PC-9 (cell line): ENCODE data around the gene TRIM3. TPM values are rescaled to one million over a fixed set of nuclear protein-coding genes. Genes with fewer than 3 reads are reported as not detected.

Experiments used
- BruUV-seq: library from RNA; stranded (reverse); fragments of 400-500 nt; replicated peaks from 2 replicates; lab custom pipeline; 2021; lab: Mats Ljungman, UMichigan
- CTCF ChIA-PET: fragments of 300-600 bp; sonication (Branson Sonifier 250); formaldehyde crosslinking; loops from one replicate; lab custom pipeline; 2022; ENCODE audit warnings: antibody characterized with exemption; lab: Charles Lee
- POLR2A ChIA-PET: fragments of 300-600 bp; sonication (Branson Sonifier 250); formaldehyde crosslinking; loops from one replicate; lab custom pipeline; 2022; ENCODE audit warnings: antibody characterized with exemption; ENCODE audit not compliant: unreplicated experiment; lab: Charles Lee
- DNase-seq, 2 experiments: peaks; one replicate each; pipeline versions ENCODE4 v3.0.0 to v3.0.0-alpha.2; 2015 to 2022; ENCODE audit warnings: mixed read lengths in 1 of 2
- H2AFZ ChIP-seq: fragments of 200-600 bp; sonication (generic); 2 replicates; pipeline ENCODE4 v1.8.1; 2017; ENCODE audit warnings: antibody characterized with exemption
- H3F3A ChIP-seq: fragments of 200-600 bp; sonication (generic); 2 replicates; pipeline ENCODE4 v1.8.1; 2017; ENCODE audit warnings: antibody characterized with exemption, mild to moderate bottlenecking, low read depth; ENCODE audit not compliant: insufficient read depth
- H3K27ac ChIP-seq: fragments of 200-600 bp; sonication (generic); 2 replicates; pipeline ENCODE4 v1.6.1; 2016; ENCODE audit warnings: mixed run types
- H3K27me3 ChIP-seq: fragments of 200-600 bp; sonication (generic); 2 replicates; pipeline ENCODE4 v1.6.1; 2016; ENCODE audit warnings: low read depth, mixed run types; ENCODE audit not compliant: insufficient read depth
- H3K36me3 ChIP-seq: fragments of 200-600 bp; sonication (generic); 2 replicates; pipeline ENCODE4 v1.6.1; 2016; ENCODE audit warnings: low read depth, mixed run types
- H3K4me1 ChIP-seq: fragments of 200-600 bp; sonication (generic); replicated peaks from 2 replicates; pipeline ENCODE4 v1.6.1; 2016; ENCODE audit warnings: mixed run types; ENCODE audit not compliant: insufficient read depth
- H3K4me2 ChIP-seq: fragments of 200-600 bp; sonication (generic); 2 replicates; pipeline ENCODE4 v1.6.1; 2017; ENCODE audit warnings: mixed run types
- H3K4me3 ChIP-seq: fragments of 200-600 bp; sonication (generic); 2 replicates; pipeline ENCODE4 v1.6.1; 2016; ENCODE audit warnings: mixed run types
- H3K79me2 ChIP-seq: fragments of 200-600 bp; sonication (generic); 2 replicates; pipeline ENCODE4 v1.6.1; 2017; ENCODE audit warnings: low read depth, mixed run types
- H3K9me2 ChIP-seq: fragments of 200-600 bp; sonication (generic); 2 replicates; pipeline ENCODE4 v1.8.1; 2017; ENCODE audit warnings: mild to moderate bottlenecking; ENCODE audit not compliant: insufficient read depth
- H3K9me3 ChIP-seq: fragments of 200-600 bp; sonication (generic); 2 replicates; pipeline ENCODE4 v1.8.1; 2016; ENCODE audit warnings: low read depth; ENCODE audit not compliant: insufficient read depth
- H4K20me1 ChIP-seq: fragments of 200-600 bp; sonication (generic); 2 replicates; pipeline ENCODE4 v1.8.1; 2017; ENCODE audit not compliant: insufficient read depth
- CTCF ChIP-seq: fragments of 200-600 bp; sonication (generic); conservative IDR thresholded peaks from 2 replicates; pipeline ENCODE4 v1.6.1; 2017; ENCODE audit warnings: mixed run types, antibody characterized with exemption, mild to moderate bottlenecking, moderate library complexity
- EZH2 ChIP-seq: fragments of 200-600 bp; sonication (generic); IDR thresholded peaks from 2 replicates; pipeline ENCODE4 v1.8.0; 2017; ENCODE audit warnings: antibody characterized with exemption, low read depth
- intact Hi-C: fragments of 100-400 bp; cut with micrococcal nuclease; formaldehyde crosslinking; loops from one replicate; pipeline ENCODE4 v1.10.0; 2022; ENCODE audit not compliant: unreplicated experiment
- total RNA-seq: library from RNA; stranded (reverse); gene quantifications from 2 replicates; pipeline ENCODE4 v1.2.3, GENCODE V29; 2021

The TRIM3 gene
- total RNA-seq, 1 experiment from 2014 or later: 9.0 TPM

- H3K4me3 ChIP-seq: no peak overlapping the region
- no peaks in the 10 kb centered on the region for H3K79me2 ChIP-seq
- H4K20me1 ChIP-seq: no peaks in the 10 kb centered on the region
- no peaks in the 10 kb centered on the region for H3K9me2 ChIP-seq
- TF ChIP-seq EZH2 (no peak), CTCF (no peak)
- no peaks in the 10 kb centered on the region for H3K9me3 ChIP-seq
- no peak for DNase-seq
- ChIA-PET POLR2A (no interaction called here), CTCF (no interaction called here)
- no TSS peak for BruUV-seq
- H3K27ac ChIP-seq: no peak overlapping the region
- H3K27me3 ChIP-seq: no peaks in the 10 kb centered on the region
- H3K36me3 ChIP-seq: no peaks in the 10 kb centered on the region
- no peak overlapping the region for H3K4me2 ChIP-seq
- no peak overlapping the region for H2AFZ ChIP-seq
- intact Hi-C loops: no loop called here
- no peaks in the 10 kb centered on the region for H3K4me1 ChIP-seq
- no peaks in the 10 kb centered on the region for H3F3A ChIP-seq
Measured at GRCh38 chr11:6448574-6448973, 25.2 kb downstream of the TRIM3 start.

DNA sequence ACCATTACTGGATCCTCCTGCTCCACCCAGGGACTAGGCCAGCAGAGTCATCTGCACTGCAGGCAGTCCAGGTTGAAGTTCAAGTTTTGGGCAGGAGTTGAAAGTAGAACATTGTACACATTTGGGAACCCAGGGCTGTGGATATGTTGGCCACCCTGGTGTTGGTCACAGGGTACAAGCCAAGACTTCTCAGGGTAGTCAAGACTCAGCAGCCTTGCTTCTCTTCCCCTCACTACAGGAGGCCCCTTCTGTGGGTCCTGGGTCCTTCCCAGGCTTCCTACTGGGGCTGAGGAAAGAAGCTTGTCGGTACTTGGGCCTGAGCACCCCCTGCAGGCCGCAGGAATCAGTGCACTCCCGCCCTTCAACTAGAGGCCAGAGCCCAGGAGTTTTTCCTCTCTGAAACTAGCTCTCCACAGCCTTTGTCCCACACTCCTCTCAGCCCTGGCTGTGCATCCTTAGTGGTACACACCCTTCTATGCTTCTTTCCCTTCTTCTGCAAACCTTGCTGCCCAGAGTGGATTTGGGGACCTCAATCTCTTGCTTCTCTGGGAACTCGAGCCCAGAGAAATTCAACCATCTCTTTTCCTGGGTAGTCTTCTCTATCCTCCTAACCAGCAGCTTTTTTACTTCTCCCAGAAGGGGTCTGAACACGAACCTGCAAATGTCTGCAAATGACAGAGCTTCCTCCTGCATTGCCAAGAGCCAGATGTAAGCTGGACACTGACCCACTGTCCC is 30.3 kb downstream of the TRIM3 start:
- H3K27me3 ChIP-seq: no peaks in the 10 kb centered on the region
- no peak overlapping the region for H3K4me2 ChIP-seq
- no peak overlapping the region for H2AFZ ChIP-seq
- ChIA-PET POLR2A (no interaction called here), CTCF (interaction anchor here (0.6 to 1.8 kb wide), 4 partner anchors 10 to 130 kb away, joined by 5 to 25 read pairs (median 8); partner anchors contain the start of gene SMPD1)
- no peaks in the 10 kb centered on the region for H3K4me1 ChIP-seq
- H3K79me2 ChIP-seq: no peaks in the 10 kb centered on the region
- no peaks in the 10 kb centered on the region for H4K20me1 ChIP-seq
- H3K4me3 ChIP-seq: no peak overlapping the region
- H3K27ac ChIP-seq: no peak overlapping the region
- no peaks in the 10 kb centered on the region for H3K9me3 ChIP-seq
- H3K36me3 ChIP-seq: no peaks in the 10 kb centered on the region
- peak; percentile 65 for TF ChIP-seq CTCF
- no peak for TF ChIP-seq EZH2
- no peaks in the 10 kb centered on the region for H3F3A ChIP-seq
- no TSS peak for BruUV-seq
- intact Hi-C loops: loop anchor here (1.0 kb wide), 1 partner anchor 64 kb away; no protein-coding TSS in a partner anchor
- no peaks in the 10 kb centered on the region for H3K9me2 ChIP-seq
- DNase-seq: peak in 1 of 2 experiments; percentile 16

DNA sequence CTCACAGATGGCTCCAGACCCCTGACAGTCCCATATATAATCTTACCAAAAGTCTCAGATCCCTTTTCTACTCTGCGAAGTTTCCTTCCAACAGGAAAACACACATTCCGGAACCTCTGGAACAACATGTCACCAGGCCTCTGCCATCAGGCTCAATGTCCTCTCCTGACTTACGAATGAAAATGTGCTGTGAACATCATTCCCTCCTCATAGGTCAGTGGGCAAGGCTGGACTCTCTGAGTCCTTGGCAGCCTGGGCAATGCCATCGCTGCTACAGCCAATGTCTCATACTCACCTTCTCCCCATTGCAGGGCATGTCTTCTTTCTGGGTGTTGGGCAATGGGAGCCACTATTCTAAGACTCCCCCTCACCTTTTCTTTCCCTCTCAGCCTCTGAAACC is 31.3 kb downstream of the TRIM3 start:
- no peaks in the 10 kb centered on the region for H3K36me3 ChIP-seq
- no peaks in the 10 kb centered on the region for H3K9me2 ChIP-seq
- H3K4me3 ChIP-seq: no peak overlapping the region
- no peak overlapping the region for H2AFZ ChIP-seq
- no peaks in the 10 kb centered on the region for H3K4me1 ChIP-seq
- H3F3A ChIP-seq: no peaks in the 10 kb centered on the region
- ChIA-PET POLR2A (no interaction called here), CTCF (interaction anchor here (1.8 kb wide), 1 partner anchor 63 kb away, joined by 25 read pairs; no protein-coding TSS in a partner anchor)
- TF ChIP-seq CTCF (no peak), EZH2 (no peak)
- no TSS peak for BruUV-seq
- DNase-seq: no peak
- intact Hi-C loops: no loop called here
- no peak overlapping the region for H3K4me2 ChIP-seq
- H3K27ac ChIP-seq: no peak overlapping the region
- no peaks in the 10 kb centered on the region for H3K27me3 ChIP-seq
- no peaks in the 10 kb centered on the region for H3K9me3 ChIP-seq
- H3K79me2 ChIP-seq: no peaks in the 10 kb centered on the region
- H4K20me1 ChIP-seq: no peaks in the 10 kb centered on the region
